NCI-H1048 (cell line): ENCODE results near the gene NFYA.
"Not testable (repeated sequence)": the region's sequence is repeated elsewhere in the genome, so short reads cannot be mapped to it uniquely, and the experiment has no call there.

Experiments used
- DNase-seq: peaks from one replicate; lab custom pipeline; 2025; lab: John Stamatoyannopoulos, UW

Gene NFYA

GRCh38 chr6:41115027-41115426 is 42.3 kb downstream of the NFYA start:
- DNase-seq = not testable (repeated sequence)

GRCh38 chr6:41119508-41119907 is 46.7 kb downstream of the NFYA start:
- no peak for DNase-seq

GRCh38 chr6:41120058-41120457 is 47.3 kb downstream of the NFYA start:
- DNase-seq = no peak

- DNase-seq = no peak
Measured at GRCh38 chr6:41122373-41122772, 49.6 kb downstream of the NFYA start.

GRCh38 chr6:41122918-41123317 is 50.1 kb downstream of the NFYA start:
- no peak for DNase-seq

GRCh38 chr6:41125282-41125681 is 52.5 kb downstream of the NFYA start:
- DNase-seq = no peak

- DNase-seq = no peak
Measured at GRCh38 chr6:41132254-41132653, 59.5 kb downstream of the NFYA start.

GRCh38 chr6:41135062-41135832 is 62.5 kb downstream of the NFYA start:
- no peak for DNase-seq

GRCh38 chr6:41136911-41137310 is 64.1 kb downstream of the NFYA start:
- no peak for DNase-seq

- DNase-seq = no peak
Measured at GRCh38 chr6:41147917-41148316, 75.1 kb downstream of the NFYA start.
